Tibial artery (tissue), 4 donors: ENCODE data around the gene ZNF416.

Source experiments
- DNase-seq, 2 donors: peaks; one replicate each; pipeline ENCODE4 v3.0.0-alpha.2; 2019
- H3K27ac ChIP-seq, 2 donors: fragments of 200-600 bp; sonication (generic) in 1 of 2; 1 replicate in 1 of 2; 2 replicates in 1 of 2; pipeline ENCODE4 v1.5.1; 2018 to 2019; ENCODE audit warnings: mild to moderate bottlenecking in 1 of 2
- H3K27me3 ChIP-seq, 2 donors: fragments of 200-600 bp; sonication (generic) in 1 of 2; one replicate each; pipeline versions ENCODE4 v1.5.1 to v1.6.0; 2016 to 2019
- H3K36me3 ChIP-seq, 3 donors: fragments of 200-600 bp; sonication (generic) in 2 of 3; one replicate each; pipeline ENCODE4 v1.5.1; 2016 to 2019; ENCODE audit warnings: mild to moderate bottlenecking in 2 of 3
- H3K4me1 ChIP-seq, 4 donors: fragments of 200-600 bp; sonication (generic) in 2 of 4; 1 replicate in 3 of 4; 2 replicates in 1 of 4; pipeline ENCODE4 v1.5.1; 2016 to 2019
- H3K4me3 ChIP-seq, 2 donors: fragments of 200-600 bp; sonication (generic) in 1 of 2; 1 replicate in 1 of 2; 2 replicates in 1 of 2; pipeline ENCODE4 v1.5.1; 2018 to 2019; ENCODE audit warnings: mild to moderate bottlenecking in 2 of 2
- H3K9me3 ChIP-seq, 3 donors: fragments of 200-600 bp; sonication (generic) in 1 of 3; one replicate each; pipeline ENCODE4 v1.5.1; 2016 to 2019
- intact Hi-C: fragments of 100-400 bp; cut with DNase I; formaldehyde crosslinking; loops from one replicate; pipeline ENCODE4 v1.15.0; 2023; ENCODE audit warnings: low total_unique reads
- TF ChIP-seq, protein P1 (sequence below), 2 experiments: fragments of 200-600 bp in 1 of 2; fragments of 450-650 bp in 1 of 2; IDR thresholded peaks; one replicate each; pipeline ENCODE4 v1.5.1; 2017 to 2019; ENCODE audit warnings: antibody characterized with exemption in 2 of 2, mild to moderate bottlenecking in 1 of 2, moderate library complexity in 1 of 2

Gene ZNF416

DNA sequence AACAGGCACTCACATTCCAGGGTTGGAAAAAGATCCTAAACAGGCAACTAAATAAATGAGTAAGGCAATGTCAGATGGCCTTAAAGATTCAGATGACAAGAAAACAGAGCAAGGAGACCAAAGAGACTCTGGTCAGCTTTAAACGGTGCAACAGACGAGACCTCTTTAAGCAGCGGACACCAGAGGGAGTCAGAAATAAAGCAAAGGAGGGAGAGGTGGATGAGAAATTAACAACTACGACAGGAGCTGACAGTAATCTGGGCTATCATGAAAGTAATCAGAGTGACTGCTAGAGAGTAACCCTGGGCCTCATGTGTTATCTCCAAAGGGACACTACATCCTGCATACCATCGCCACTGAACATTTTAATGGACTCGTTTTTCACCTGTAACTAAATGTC is 20.2 kb downstream of the ZNF416 start:
- Histone ChIP-seq H3K4me1 (peaks cover 0 to 23% (median 19%) of the 10 kb centered on the region in 4 donors), H3K27ac (no peak overlapping the region)

GRCh38 chr19:57557659-57558058 is 21.1 kb downstream of the ZNF416 start:
- H3K4me3 ChIP-seq: no peak overlapping the region
- H3K27ac ChIP-seq: no peak overlapping the region
- TF ChIP-seq, protein P1, sequence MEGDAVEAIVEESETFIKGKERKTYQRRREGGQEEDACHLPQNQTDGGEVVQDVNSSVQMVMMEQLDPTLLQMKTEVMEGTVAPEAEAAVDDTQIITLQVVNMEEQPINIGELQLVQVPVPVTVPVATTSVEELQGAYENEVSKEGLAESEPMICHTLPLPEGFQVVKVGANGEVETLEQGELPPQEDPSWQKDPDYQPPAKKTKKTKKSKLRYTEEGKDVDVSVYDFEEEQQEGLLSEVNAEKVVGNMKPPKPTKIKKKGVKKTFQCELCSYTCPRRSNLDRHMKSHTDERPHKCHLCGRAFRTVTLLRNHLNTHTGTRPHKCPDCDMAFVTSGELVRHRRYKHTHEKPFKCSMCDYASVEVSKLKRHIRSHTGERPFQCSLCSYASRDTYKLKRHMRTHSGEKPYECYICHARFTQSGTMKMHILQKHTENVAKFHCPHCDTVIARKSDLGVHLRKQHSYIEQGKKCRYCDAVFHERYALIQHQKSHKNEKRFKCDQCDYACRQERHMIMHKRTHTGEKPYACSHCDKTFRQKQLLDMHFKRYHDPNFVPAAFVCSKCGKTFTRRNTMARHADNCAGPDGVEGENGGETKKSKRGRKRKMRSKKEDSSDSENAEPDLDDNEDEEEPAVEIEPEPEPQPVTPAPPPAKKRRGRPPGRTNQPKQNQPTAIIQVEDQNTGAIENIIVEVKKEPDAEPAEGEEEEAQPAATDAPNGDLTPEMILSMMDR (IDR thresholded peaks at IDR 0.05): no peak
- H3K27me3 ChIP-seq: no peaks in the 10 kb centered on the region
- peaks cover 0 to 23% (median 19%) of the 10 kb centered on the region in 4 donors for H3K4me1 ChIP-seq
- H3K36me3 ChIP-seq: peaks cover 43 to 46% (median 44%) of the 10 kb centered on the region in 3 donors
- H3K9me3 ChIP-seq: peaks cover 2 to 68% (median 43%) of the 10 kb centered on the region in 3 donors
- intact Hi-C loops: no loop called here
- DNase-seq: no peak

More for the DNA sequence above, 20.2 kb downstream of the ZNF416 start:
- H3K27me3 ChIP-seq: no peaks in the 10 kb centered on the region
- intact Hi-C loops: no loop called here
- DNase-seq: no peak
- peak overlapping the region; percentile 78 to 84 for H3K4me3 ChIP-seq
- H3K36me3 ChIP-seq: peaks cover 35 to 37% (median 36%) of the 10 kb centered on the region in 3 donors
- peaks cover 0 to 68% (median 34%) of the 10 kb centered on the region in 3 donors for H3K9me3 ChIP-seq
- TF ChIP-seq, protein P1 (IDR thresholded peaks at IDR 0.05): no peak

DNA sequence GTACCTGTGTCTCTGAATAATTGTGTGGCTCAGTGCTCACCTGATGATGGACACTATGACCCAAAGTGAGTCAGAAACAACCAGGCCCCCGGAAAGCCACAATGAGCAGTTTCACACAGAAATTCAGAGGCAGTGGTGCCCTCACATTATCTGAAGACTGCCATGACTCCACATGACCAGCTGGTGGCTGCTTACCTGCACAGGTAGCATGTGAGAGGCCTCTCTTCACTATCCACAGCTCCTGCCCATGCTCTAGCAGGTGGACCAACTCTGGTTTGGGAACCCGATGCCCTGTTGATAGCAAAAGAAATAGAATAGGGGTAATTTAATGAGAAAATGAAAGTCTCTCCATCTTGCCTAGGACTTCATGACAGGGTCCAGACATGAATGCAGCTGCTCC is 26.3 kb downstream of the ZNF416 start:
- intact Hi-C loops: no loop called here
- Histone ChIP-seq H3K4me3 (no peak overlapping the region), H3K36me3 (peaks cover 95 to 98% (median 97%) of the 10 kb centered on the region in 3 donors), H3K9me3 (peaks cover 17 to 99% (median 94%) of the 10 kb centered on the region in 3 donors), H3K27me3 (no peaks in the 10 kb centered on the region), H3K27ac (no peak overlapping the region), H3K4me1 (no peaks in the 10 kb centered on the region)
- TF ChIP-seq, protein P1 (IDR thresholded peaks at IDR 0.05): no peak
- DNase-seq: no peak

GRCh38 chr19:57546513-57546912 is 32.2 kb downstream of the ZNF416 start:
- intact Hi-C loops: no loop called here
- no peak overlapping the region for H3K4me3 ChIP-seq
- H3K27ac ChIP-seq: no peak overlapping the region
- no peaks in the 10 kb centered on the region for H3K4me1 ChIP-seq
- peaks cover 46 to 100% (median 99%) of the 10 kb centered on the region in 3 donors for H3K9me3 ChIP-seq
- H3K27me3 ChIP-seq: no peaks in the 10 kb centered on the region
- no peak for DNase-seq
- H3K36me3 ChIP-seq: peaks cover 99 to 100% (median 100%) of the 10 kb centered on the region in 3 donors
- TF ChIP-seq, protein P1 (IDR thresholded peaks at IDR 0.05): no peak

DNA sequence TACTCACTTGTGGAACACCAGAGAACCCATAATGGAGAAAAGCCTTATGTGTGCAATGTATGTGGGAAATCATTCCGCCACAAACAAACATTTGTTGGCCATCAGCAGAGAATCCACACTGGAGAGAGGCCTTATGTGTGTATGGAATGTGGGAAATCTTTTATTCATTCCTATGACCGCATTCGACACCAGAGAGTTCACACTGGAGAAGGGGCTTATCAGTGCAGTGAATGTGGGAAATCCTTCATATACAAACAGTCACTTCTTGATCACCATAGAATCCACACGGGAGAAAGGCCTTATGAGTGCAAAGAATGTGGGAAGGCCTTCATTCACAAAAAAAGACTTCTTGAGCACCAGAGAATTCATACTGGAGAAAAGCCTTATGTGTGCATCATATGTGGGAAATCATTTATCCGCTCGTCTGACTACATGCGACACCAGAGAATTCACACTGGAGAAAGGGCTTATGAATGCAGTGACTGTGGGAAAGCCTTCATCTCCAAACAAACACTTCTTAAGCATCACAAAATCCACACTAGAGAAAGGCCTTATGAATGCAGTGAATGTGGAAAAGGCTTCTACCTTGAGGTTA is 40.7 kb downstream of the ZNF416 start:
- Histone ChIP-seq H3K27me3 (no peaks in the 10 kb centered on the region), H3K36me3 (peaks cover 99 to 100% (median 100%) of the 10 kb centered on the region in 3 donors), H3K27ac (no peak overlapping the region), H3K4me3 (no peak overlapping the region), H3K9me3 (peaks cover 70 to 100% (median 100%) of the 10 kb centered on the region in 3 donors), H3K4me1 (no peaks in the 10 kb centered on the region)
- DNase-seq: no peak
- TF ChIP-seq, protein P1 (IDR thresholded peaks at IDR 0.05): no peak
- intact Hi-C loops: no loop called here
